Common myeloid progenitor, CD34-positive (primary cell): Measurements from ENCODE around the gene GRIN3A.

Experiments used
- CTCF ChIA-PET: fragments of 350-600 bp; sonication (Branson Sonifier 250); formaldehyde crosslinking; loops from one replicate; lab custom pipeline; 2021; ENCODE audit warnings: antibody characterized with exemption; lab: Charles Lee
- POLR2A ChIA-PET: fragments of 350-600 bp; sonication (Branson Sonifier 250); formaldehyde crosslinking; loops from one replicate; lab custom pipeline; 2021; ENCODE audit warnings: antibody characterized with exemption; lab: Charles Lee
- DNase-seq, 3 donors: peaks; one replicate each; pipeline versions ENCODE4 v3.0.0 to v3.0.0-alpha.2; 2013
- H3K27ac ChIP-seq, 2 experiments: 1 replicate in 1 of 2; 2 replicates in 1 of 2; pipeline ENCODE4 v1.7.0; 2013; ENCODE audit warnings: inconsistent platforms in 2 of 2, low read length in 2 of 2, mild to moderate bottlenecking in 2 of 2, low read depth in 1 of 2, moderate library complexity in 1 of 2; ENCODE audit not compliant: severe bottlenecking in 2 of 2, insufficient read depth in 1 of 2, poor library complexity in 1 of 2
- H3K27me3 ChIP-seq, 5 experiments: replicated peaks in 2 of 5; 1 replicate in 3 of 5; 2 replicates in 2 of 5; pipeline versions ENCODE4 v1.6.1 to v1.7.0; 2013; ENCODE audit warnings: low read length in 4 of 5, mild to moderate bottlenecking in 2 of 5, moderate library complexity in 2 of 5, inconsistent platforms in 1 of 5; ENCODE audit not compliant: insufficient read depth in 5 of 5, control insufficient read depth in 4 of 5
- H3K36me3 ChIP-seq, 4 experiments: 1 replicate in 2 of 4; 2 replicates in 2 of 4; pipeline versions ENCODE4 v1.6.1 to v1.7.0; 2013; ENCODE audit warnings: low read length in 3 of 4, control low read depth in 1 of 4, mild to moderate bottlenecking in 1 of 4; ENCODE audit not compliant: control insufficient read depth in 4 of 4, insufficient read depth in 4 of 4
- H3K4me1 ChIP-seq, 4 experiments: 1 replicate in 3 of 4; 2 replicates in 1 of 4; pipeline versions ENCODE4 v1.6.1 to v1.7.1; 2013; ENCODE audit warnings: low read length in 3 of 4, mild to moderate bottlenecking in 3 of 4, control low read depth in 1 of 4, inconsistent platforms in 1 of 4, moderate library complexity in 1 of 4; ENCODE audit not compliant: control insufficient read depth in 4 of 4, insufficient read depth in 4 of 4; ENCODE audit errors: control extremely low read depth in 1 of 4
- H3K4me3 ChIP-seq, 7 experiments: 1 replicate in 4 of 7; 2 replicates in 3 of 7; pipeline versions ENCODE4 v1.5.1 to v1.7.0; 2013; ENCODE audit warnings: mild to moderate bottlenecking in 7 of 7, low read length in 6 of 7, moderate library complexity in 6 of 7, inconsistent platforms in 2 of 7, low read depth in 2 of 7, control low read depth in 1 of 7; ENCODE audit not compliant: insufficient read depth in 4 of 7, control insufficient read depth in 1 of 7; ENCODE audit errors: extremely low read depth in 1 of 7
- H3K9me3 ChIP-seq, 5 experiments: 1 replicate in 4 of 5; 2 replicates in 1 of 5; pipeline versions ENCODE4 v1.6.1 to v1.7.1; 2013; ENCODE audit warnings: low read length in 4 of 5, mild to moderate bottlenecking in 2 of 5, inconsistent platforms in 1 of 5, low read depth in 1 of 5, moderate library complexity in 1 of 5; ENCODE audit not compliant: control insufficient read depth in 4 of 5, insufficient read depth in 2 of 5; ENCODE audit errors: control extremely low read depth in 1 of 5
- WGBS: methylation state at CpG from one replicate; pipeline ENCODE4 v1.1.5; 2013; ENCODE audit not compliant: insufficient coverage; 5-methylcytosine and 5-hydroxymethylcytosine counted together

The GRIN3A gene

GRCh38 chr9:101739311-101739710, 864 bp upstream of the GRIN3A start:
- no peak overlapping the region for H3K27ac ChIP-seq
- ChIA-PET CTCF (no interaction called here), POLR2A (no interaction called here)
- no peak overlapping the region for H3K4me3 ChIP-seq
- peaks cover 0 to 15% (median 10%) of the 10 kb centered on the region in 4 experiments for H3K4me1 ChIP-seq
- peaks cover 15 to 76% (median 39%) of the 10 kb centered on the region in 5 experiments for H3K27me3 ChIP-seq
- no peak for DNase-seq
- H3K9me3 ChIP-seq: peaks cover 0 to 2% (median 0%) of the 10 kb centered on the region in 5 experiments
- WGBS: no CpG with 5 or more reads among the region's 2 CpGs
- no peaks in the 10 kb centered on the region for H3K36me3 ChIP-seq

DNA sequence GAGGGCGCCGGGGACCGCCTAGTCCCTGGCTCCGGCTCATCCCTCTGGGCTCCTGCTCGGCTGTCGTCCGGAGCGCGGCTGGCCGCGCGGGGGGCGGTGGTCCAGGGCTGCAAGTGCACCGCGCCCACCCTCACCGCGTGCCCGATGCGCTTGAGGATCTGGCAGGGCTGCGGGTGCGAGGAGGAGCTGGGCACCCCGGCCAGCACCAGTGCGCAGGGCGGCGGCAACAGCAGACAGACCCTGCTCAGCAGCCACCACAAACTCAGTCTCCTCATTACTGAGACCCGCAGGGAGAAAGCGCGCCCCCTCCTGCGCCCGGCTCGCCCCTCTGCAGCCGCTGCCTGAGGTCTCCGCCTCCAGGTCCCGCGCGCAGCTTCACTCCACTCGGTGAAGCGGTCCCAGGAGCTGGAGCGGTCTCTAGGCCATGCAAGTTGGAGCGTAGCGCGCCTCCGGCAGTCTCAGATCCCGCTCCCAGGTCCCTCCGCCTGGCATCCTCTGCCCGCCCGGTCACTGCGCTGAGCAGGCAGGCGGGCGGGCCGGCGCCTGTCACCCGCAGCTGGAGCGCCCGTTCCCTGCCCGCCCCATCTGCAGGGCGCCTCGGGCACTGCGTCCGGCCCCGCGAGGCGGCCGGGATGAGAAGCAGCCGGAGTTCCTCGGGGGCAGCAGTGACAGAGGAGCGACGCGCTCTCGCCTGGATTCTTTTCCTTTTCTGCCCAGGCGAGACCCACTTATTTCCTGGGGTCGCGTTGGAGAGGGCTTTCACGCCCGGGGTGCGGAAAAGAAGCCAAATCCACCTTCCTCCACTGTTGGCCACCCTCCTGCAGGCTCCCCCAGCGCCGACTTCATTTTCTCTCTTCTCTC, 512 bp downstream of the GRIN3A start:
- Histone ChIP-seq H3K9me3 (peaks cover 0 to 2% (median 0%) of the 10 kb centered on the region in 5 experiments), H3K27ac (no peak overlapping the region), H3K27me3 (peaks cover 18 to 89% (median 43%) of the 10 kb centered on the region in 5 experiments), H3K4me3 (peak overlapping the region in 5 of 7 experiments; percentile 40 to 70 (median 52)), H3K36me3 (no peaks in the 10 kb centered on the region), H3K4me1 (peaks cover 0 to 15% (median 10%) of the 10 kb centered on the region in 4 experiments)
- DNase-seq: peak; percentile 9 to 35 (median 10)
- WGBS: 3% methylated on average over 74 of the region's 78 CpGs
- CTCF ChIA-PET: no interaction called here
- POLR2A ChIA-PET: no interaction called here

DNA sequence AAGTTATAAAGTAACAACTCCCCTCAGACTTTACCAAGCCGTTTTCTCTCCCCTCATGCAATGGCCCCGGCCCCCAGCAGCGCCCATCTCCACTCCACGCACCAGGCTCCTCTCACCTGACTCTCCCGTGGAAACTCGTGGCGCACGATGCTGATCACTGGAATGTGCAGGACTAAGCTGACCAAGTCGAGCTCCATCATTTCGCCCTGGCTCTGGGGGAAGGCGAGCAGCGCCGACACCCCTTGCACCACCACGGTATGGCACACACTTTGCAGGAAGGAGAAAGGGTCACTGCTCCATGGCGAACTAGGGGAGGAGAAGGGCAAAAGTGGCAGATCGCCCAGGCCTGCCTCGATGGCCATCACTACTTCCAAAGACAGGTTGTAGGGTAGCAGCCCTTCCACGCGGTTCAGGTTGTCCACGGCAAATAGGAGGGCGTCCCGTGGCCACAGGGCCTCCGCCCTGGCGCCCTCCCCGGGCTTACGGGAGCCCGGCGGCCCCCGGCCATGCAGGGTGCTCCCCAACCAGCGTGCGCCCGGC, 1.2 kb downstream of the GRIN3A start:
- Histone ChIP-seq H3K9me3 (peaks cover 0 to 2% (median 0%) of the 10 kb centered on the region in 5 experiments), H3K4me1 (peaks cover 0 to 15% (median 10%) of the 10 kb centered on the region in 4 experiments), H3K36me3 (no peaks in the 10 kb centered on the region), H3K27me3 (peaks cover 20 to 90% (median 44%) of the 10 kb centered on the region in 5 experiments), H3K4me3 (peak overlapping the region in 1 of 7 experiments; percentile 70), H3K27ac (no peak overlapping the region)
- WGBS: 11% methylated on average over 24 of the region's 32 CpGs
- POLR2A ChIA-PET: no interaction called here
- CTCF ChIA-PET: interaction anchor here (0.9 kb wide), 1 partner anchor 136 kb away, joined by 3 read pairs; no protein-coding TSS in a partner anchor
- no peak for DNase-seq

DNA sequence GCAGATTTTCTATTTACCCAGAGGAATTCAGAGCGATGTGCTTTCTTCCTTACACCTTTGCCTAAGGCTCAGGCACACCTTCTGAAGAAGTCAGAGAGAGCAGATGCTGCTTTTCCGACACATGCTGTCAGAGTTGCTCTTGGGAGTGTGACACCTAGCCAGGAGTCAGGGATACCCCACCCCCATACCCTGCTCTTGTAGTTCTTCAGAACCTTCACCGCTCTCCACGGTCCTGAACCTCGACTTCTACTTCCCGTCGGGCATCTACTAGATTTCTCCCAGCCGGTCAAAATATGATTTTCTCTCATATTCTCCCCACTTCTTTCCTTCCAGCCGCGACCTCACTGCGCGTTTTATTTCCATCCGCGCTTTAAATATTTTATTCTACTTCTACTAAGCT, 1.7 kb downstream of the GRIN3A start:
- WGBS: 9% methylated on average over 14 of the region's 14 CpGs
- peaks cover 0 to 2% (median 0%) of the 10 kb centered on the region in 5 experiments for H3K9me3 ChIP-seq
- ChIA-PET POLR2A (no interaction called here), CTCF (interaction anchor here (0.9 kb wide), 1 partner anchor 135 kb away, joined by 3 read pairs; no protein-coding TSS in a partner anchor)
- peaks cover 21 to 92% (median 42%) of the 10 kb centered on the region in 5 experiments for H3K27me3 ChIP-seq
- no peak overlapping the region for H3K4me3 ChIP-seq
- H3K36me3 ChIP-seq: no peaks in the 10 kb centered on the region
- no peak overlapping the region for H3K27ac ChIP-seq
- peaks cover 0 to 15% (median 10%) of the 10 kb centered on the region in 4 experiments for H3K4me1 ChIP-seq
- DNase-seq: peak; percentile 31 to 72 (median 62)

- ChIA-PET POLR2A (no interaction called here), CTCF (no interaction called here)
- Histone ChIP-seq H3K36me3 (no peaks in the 10 kb centered on the region), H3K27ac (no peak overlapping the region), H3K4me1 (no peaks in the 10 kb centered on the region), H3K9me3 (no peaks in the 10 kb centered on the region), H3K4me3 (no peak overlapping the region), H3K27me3 (peaks cover under 1 to 42% (median 15%) of the 10 kb centered on the region in 5 experiments)
- DNase-seq: no peak
- no CpG with 5 or more reads among the region's 1 CpG for WGBS
Observed at GRCh38 chr9:101731429-101731828, 7.0 kb downstream of the GRIN3A start.

DNA sequence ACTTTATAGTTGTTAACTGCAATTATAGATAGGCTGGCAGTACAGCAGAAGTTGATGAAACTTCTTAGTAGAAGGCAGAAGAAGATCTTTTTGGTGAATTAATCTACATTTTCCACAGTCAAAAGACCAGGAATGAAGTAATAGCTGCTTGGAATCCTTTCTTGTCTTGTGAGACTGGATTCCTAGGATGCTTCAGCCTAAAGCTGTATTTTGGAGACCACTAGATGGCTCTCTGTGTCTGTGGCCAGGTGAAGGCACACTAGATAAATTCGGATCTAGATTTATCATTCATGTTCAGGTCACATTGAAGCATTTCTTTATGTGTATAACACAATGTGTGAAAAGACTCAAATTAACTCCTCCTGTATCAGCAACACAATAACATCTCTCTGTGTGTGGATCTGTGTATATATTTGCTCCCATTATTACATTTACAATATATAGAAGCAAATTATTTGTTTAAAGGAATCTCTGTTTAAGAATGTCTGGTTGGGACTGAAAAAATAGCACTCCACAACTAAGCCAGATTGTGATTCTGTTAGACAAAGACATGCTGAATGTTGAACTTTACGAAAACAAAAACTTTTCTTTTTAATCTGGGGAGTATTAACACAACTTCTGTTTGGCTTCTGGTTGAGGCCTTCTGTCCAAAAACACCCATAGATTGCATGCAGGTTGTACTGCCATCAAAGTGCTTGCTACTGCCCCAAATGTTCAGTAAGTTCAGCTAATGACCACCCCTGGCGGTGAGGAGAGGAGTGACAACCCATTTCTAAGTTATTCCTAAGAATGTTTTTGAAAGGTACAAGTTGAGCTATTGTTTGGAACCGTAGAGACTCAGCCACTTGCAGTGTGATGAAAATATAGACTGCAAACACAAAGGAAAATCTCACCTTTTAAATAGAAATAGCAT, 10.6 kb downstream of the GRIN3A start:
- Histone ChIP-seq H3K36me3 (no peaks in the 10 kb centered on the region), H3K27me3 (peaks cover 0 to 8% (median 3%) of the 10 kb centered on the region in 5 experiments), H3K27ac (no peak overlapping the region), H3K9me3 (no peaks in the 10 kb centered on the region), H3K4me1 (no peaks in the 10 kb centered on the region), H3K4me3 (no peak overlapping the region)
- ChIA-PET CTCF (interaction anchor here (0.6 to 1.6 kb wide), 7 partner anchors 16 to 127 kb away, joined by 3 to 4 read pairs (median 3); no protein-coding TSS in a partner anchor), POLR2A (no interaction called here)
- 33% methylated on average over 1 of the region's 4 CpGs for WGBS
- peak; percentile 35 to 56 (median 51) for DNase-seq
